Measurements from ENCODE around the gene RNU7-1. TPM values are rescaled to one million over a fixed set of nuclear protein-coding genes. Genes with fewer than 3 reads are reported as not detected.

The RNU7-1 gene
- total and polyA plus RNA-seq, 2 experiments from 2014 or later = not detected

DNA sequence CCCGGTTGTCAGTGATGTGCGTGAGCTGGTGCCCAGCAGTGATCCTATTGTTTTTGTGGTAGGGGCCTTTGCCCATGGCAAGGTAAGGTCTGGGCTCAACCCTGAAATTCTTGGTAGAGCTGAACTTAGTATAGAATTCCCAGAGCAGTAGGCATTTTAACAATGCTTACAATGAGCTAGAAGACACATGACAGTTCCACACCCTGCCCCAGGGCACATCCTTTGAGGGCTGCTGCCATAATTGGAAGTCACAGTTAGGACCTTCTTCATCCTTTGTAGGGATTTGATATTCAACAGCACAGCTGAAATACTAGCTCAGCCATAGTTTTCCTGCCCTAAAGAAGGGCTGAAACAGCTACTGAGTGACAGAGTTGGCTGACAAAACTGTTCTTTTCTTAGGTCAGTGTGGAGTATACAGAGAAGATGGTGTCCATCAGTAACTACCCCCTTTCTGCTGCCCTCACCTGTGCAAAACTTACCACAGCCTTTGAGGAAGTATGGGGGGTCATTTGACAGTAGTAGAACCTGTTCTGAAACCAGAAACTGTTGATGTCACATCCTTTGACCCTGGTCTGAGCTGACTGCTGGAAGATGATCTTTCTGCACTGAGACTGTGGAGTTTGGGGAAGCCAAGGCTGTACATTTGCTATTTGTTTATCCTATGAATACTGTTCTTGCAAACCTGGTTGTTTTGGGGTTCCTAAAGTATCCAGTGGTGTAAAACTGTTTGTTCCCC is 31.8 kb downstream of the RNU7-1 start:
- Histone ChIP-seq H3K27ac (no peak overlapping the region), H3K36me3 (peaks cover 26% of the 10 kb centered on the region)

DNA sequence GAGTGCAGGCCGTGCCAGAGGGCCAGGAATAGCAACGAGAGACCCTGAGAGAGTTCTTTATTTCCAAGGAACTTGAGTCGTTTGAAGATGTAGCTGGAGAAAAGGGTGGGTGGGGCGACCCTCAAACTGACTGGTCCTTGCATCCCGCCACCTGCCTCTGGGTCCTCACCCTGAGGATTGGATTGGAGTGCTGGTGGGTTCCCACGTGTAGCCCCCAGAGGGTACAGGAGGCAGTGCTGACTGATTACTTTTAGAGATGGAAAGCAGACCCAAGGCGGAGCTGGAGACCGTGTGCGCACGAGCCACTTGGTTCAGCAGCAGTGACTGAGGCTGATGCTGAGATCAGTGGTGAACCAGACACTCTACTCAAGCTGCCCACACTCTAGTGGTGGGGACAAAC is 34.0 kb downstream of the RNU7-1 start:
- Histone ChIP-seq H3K27ac (no peak overlapping the region), H3K9me3 (ENCODE audit: low read depth) (no peaks in the 10 kb centered on the region), H3K4me1 (ENCODE audit: low read depth) (no peaks in the 10 kb centered on the region), H3K27me3 (no peaks in the 10 kb centered on the region), H3K36me3 (peaks cover 35% of the 10 kb centered on the region), H3K4me3 (no peak overlapping the region)
- TF ChIP-seq, protein P1, sequence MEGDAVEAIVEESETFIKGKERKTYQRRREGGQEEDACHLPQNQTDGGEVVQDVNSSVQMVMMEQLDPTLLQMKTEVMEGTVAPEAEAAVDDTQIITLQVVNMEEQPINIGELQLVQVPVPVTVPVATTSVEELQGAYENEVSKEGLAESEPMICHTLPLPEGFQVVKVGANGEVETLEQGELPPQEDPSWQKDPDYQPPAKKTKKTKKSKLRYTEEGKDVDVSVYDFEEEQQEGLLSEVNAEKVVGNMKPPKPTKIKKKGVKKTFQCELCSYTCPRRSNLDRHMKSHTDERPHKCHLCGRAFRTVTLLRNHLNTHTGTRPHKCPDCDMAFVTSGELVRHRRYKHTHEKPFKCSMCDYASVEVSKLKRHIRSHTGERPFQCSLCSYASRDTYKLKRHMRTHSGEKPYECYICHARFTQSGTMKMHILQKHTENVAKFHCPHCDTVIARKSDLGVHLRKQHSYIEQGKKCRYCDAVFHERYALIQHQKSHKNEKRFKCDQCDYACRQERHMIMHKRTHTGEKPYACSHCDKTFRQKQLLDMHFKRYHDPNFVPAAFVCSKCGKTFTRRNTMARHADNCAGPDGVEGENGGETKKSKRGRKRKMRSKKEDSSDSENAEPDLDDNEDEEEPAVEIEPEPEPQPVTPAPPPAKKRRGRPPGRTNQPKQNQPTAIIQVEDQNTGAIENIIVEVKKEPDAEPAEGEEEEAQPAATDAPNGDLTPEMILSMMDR (IDR thresholded peaks at IDR 0.05; ENCODE audit: low read depth, low read length) = no peak
- DNase-seq (ENCODE audit: low read depth in 1 of 2, low spot score in 1 of 2) = no peak

More for the DNA sequence above, 31.8 kb downstream of the RNU7-1 start:
- no peaks in the 10 kb centered on the region for H3K9me3 ChIP-seq (ENCODE audit: low read depth)
- no peaks in the 10 kb centered on the region for H3K27me3 ChIP-seq
- no peak for DNase-seq (ENCODE audit: low read depth in 1 of 2, low spot score in 1 of 2)
- H3K4me3 ChIP-seq = no peak overlapping the region
- TF ChIP-seq, protein P1 (IDR thresholded peaks at IDR 0.05; ENCODE audit: low read depth, low read length) = no peak
- H3K4me1 ChIP-seq (ENCODE audit: low read depth) = peaks cover 6% of the 10 kb centered on the region

DNA sequence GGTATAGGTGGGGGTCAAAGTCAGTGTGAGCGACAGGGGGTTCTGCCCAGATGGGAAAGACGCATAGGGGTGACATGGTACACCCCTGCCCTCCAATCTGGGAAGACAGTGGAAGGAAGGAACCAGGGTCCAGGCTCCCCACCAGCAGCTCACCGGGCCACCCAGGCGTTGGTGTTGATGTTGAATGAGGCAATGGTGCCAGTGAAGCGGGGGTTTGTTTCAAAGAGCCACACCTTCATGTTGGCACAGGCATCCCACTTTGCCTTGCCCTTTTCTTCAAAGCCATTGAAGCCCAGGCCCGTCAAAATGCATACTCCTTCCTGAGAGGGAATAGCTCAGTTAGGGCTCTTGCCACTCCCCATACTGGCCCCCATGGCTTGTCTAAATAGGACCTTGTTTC is 34.6 kb downstream of the RNU7-1 start:
- TF ChIP-seq, protein P1 (IDR thresholded peaks at IDR 0.05; ENCODE audit: low read depth, low read length) = no peak
- Histone ChIP-seq H3K4me1 (ENCODE audit: low read depth) (no peaks in the 10 kb centered on the region), H3K9me3 (ENCODE audit: low read depth) (no peaks in the 10 kb centered on the region), H3K4me3 (no peak overlapping the region), H3K27me3 (no peaks in the 10 kb centered on the region), H3K27ac (peak overlapping the region; percentile 76), H3K36me3 (peaks cover 35% of the 10 kb centered on the region)
- DNase-seq (ENCODE audit: low read depth in 1 of 2, low spot score in 1 of 2) = no peak

DNA sequence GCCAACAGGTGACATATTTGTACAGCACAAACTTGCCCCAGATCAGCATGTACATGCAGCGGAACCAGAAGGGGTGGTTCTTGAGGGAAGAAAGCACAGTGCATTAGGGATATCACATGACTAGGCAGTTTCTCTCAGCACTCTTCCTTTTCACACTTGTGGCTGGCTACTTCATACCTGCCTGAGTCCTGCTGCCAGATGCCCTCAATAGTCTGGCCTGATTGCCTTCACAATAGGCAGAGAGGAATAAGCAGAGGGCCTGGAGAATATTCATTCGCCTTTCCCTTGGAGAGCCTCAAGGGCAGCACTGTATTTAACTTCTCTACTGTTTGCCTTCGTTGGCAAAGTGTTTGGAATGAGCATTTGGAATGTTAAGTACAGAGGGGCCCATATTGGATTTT is 35.0 kb downstream of the RNU7-1 start:
- Histone ChIP-seq H3K36me3 (peaks cover 37% of the 10 kb centered on the region), H3K4me3 (no peak overlapping the region), H3K9me3 (ENCODE audit: low read depth) (no peaks in the 10 kb centered on the region), H3K27me3 (no peaks in the 10 kb centered on the region), H3K4me1 (ENCODE audit: low read depth) (no peaks in the 10 kb centered on the region), H3K27ac (peak overlapping the region; percentile 76)
- DNase-seq (ENCODE audit: low read depth in 1 of 2, low spot score in 1 of 2) = no peak
- TF ChIP-seq, protein P1 (IDR thresholded peaks at IDR 0.05; ENCODE audit: low read depth, low read length) = no peak

DNA sequence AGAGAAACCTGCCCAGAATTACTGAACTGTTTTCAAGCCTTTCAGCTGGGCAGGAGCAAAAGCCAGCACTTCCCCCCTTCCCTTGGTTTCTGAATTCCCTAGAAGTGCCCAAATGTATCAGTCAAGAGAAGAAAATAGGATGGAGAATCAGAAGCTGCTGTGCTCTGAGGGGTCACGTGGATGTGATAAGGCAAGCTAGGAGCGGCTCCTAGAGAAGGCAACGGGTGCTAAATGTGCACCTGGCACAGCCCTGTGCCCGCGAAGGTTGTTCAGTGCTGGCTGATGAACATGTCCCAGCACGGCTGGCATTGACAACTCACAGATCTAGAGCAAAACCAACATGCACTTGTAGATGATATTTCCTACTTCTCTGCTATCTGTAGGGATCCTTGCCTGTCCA is 35.4 kb downstream of the RNU7-1 start:
- Histone ChIP-seq H3K27ac (peak overlapping the region; percentile 76), H3K36me3 (peaks cover 41% of the 10 kb centered on the region), H3K4me3 (no peak overlapping the region), H3K27me3 (no peaks in the 10 kb centered on the region), H3K4me1 (ENCODE audit: low read depth) (no peaks in the 10 kb centered on the region), H3K9me3 (ENCODE audit: low read depth) (no peaks in the 10 kb centered on the region)
- TF ChIP-seq, protein P1 (IDR thresholded peaks at IDR 0.05; ENCODE audit: low read depth, low read length) = no peak
- DNase-seq (ENCODE audit: low read depth in 1 of 2, low spot score in 1 of 2) = no peak
